Mammary epithelial cell (primary cell): ENCODE data around the gene ZDHHC5.

ENCODE experiments used
- CTCF ChIP-seq, 2 donors: IDR thresholded peaks in 1 of 2; conservative IDR thresholded peaks in 1 of 2; 2 replicates each; pipeline ENCODE4 v1.5.1; 2011 to 2012; ENCODE audit warnings: inconsistent platforms in 2 of 2, low read length in 2 of 2, mild to moderate bottlenecking in 2 of 2, control low read depth in 1 of 2, low read depth in 1 of 2; ENCODE audit not compliant: insufficient read depth in 1 of 2; ENCODE audit errors: extremely low read depth in 1 of 2
- EZH2 ChIP-seq: IDR thresholded peaks from 2 replicates; pipeline ENCODE4 v1.6.1; 2012; ENCODE audit warnings: low read length, inconsistent platforms, borderline replicate concordance

GRCh38 chr11:57663975-57664374, 3.9 kb upstream of the ZDHHC5 start:
- TF ChIP-seq CTCF (conservative IDR thresholded peaks at IDR 0.05 in 1 of 2, IDR thresholded peaks at IDR 0.05 in 1 of 2; ENCODE audit: extremely low read depth in 1 of 2, insufficient read depth in 1 of 2, low read depth in 1 of 2, low read length in 2 of 2) (no peak), EZH2 (no peak)
